Inferior parietal cortex (tissue), 1 donor: Measurements from ENCODE around the gene HAND2.

ENCODE experiments used
- DNase-seq: peaks from one replicate; pipeline ENCODE4 v3.0.0-alpha.2; 2016; ENCODE audit errors: extremely low spot score

Gene HAND2

DNA sequence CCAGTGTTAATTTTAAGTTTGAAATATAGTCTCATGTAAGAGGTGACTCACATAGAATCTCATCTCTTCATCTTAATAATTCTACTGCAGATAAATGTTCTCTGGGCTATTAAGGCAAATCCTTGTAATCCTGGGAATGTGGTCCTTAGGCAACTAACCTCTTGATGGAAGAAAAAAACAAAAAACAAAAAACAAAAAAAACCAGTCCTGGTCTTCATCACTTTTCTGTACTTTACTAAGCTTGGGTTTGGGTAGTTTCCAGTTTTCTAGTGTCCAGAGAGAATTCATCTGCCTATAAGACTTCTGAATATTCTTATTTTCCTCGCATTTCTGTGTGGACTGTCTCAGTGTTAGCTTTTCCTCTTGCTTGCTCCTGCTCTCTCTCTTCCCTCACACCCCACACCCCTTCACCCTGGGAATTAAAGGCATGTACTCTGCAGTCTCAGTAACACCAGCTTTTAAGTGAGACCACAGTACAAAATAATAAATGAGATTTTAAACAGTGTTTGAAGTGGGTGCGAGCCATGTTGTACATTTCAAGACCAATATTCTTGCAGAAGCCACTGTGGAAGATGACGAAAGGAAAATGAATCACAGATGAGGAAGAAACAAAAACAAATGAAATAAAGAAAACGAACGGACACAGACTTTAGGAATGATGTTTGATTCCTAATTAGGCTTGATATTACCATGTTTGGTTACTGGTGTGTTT is 51.7 kb downstream of the HAND2 start:
- DNase-seq, result no peak

DNA sequence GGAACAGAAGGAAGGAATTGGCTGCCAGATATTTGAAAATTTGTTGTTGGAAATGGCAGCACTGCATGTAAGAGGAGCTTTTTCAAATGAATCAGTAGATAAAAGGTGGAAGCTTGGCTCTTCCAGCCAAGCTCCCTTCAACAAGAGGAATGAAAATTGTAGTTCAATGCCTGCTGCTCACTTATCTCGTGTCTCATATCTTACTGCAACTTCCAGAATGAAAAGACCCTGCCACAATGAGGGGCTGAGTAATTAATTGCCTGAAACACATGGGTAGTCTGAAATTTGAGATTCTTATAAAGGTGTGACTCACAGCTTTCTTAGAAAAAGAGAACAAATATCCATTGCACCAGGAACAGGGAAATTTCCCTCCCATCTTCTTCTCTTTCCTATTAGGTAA is 53.0 kb downstream of the HAND2 start:
- DNase-seq, result no peak
